ENCODE results near the gene GNA12.

GRCh38 chr7:2764621-2765020 lies 79.5 kb downstream of the GNA12 start:
- TF ChIP-seq CTCF (IDR thresholded peaks at IDR 0.05; ENCODE audit: insufficient read depth, low read length): no peak
- TF ChIP-seq POLR2AphosphoS5 (IDR thresholded peaks at IDR 0.05; ENCODE audit: low read depth): no peak
- TF ChIP-seq, protein P1, sequence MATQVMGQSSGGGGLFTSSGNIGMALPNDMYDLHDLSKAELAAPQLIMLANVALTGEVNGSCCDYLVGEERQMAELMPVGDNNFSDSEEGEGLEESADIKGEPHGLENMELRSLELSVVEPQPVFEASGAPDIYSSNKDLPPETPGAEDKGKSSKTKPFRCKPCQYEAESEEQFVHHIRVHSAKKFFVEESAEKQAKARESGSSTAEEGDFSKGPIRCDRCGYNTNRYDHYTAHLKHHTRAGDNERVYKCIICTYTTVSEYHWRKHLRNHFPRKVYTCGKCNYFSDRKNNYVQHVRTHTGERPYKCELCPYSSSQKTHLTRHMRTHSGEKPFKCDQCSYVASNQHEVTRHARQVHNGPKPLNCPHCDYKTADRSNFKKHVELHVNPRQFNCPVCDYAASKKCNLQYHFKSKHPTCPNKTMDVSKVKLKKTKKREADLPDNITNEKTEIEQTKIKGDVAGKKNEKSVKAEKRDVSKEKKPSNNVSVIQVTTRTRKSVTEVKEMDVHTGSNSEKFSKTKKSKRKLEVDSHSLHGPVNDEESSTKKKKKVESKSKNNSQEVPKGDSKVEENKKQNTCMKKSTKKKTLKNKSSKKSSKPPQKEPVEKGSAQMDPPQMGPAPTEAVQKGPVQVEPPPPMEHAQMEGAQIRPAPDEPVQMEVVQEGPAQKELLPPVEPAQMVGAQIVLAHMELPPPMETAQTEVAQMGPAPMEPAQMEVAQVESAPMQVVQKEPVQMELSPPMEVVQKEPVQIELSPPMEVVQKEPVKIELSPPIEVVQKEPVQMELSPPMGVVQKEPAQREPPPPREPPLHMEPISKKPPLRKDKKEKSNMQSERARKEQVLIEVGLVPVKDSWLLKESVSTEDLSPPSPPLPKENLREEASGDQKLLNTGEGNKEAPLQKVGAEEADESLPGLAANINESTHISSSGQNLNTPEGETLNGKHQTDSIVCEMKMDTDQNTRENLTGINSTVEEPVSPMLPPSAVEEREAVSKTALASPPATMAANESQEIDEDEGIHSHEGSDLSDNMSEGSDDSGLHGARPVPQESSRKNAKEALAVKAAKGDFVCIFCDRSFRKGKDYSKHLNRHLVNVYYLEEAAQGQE (IDR thresholded peaks at IDR 0.05; ENCODE audit: insufficient replicate concordance, low read depth): no peak
- no peak for TF ChIP-seq GABPA (IDR thresholded peaks at IDR 0.05; ENCODE audit: low read depth)

Data from HL-60 (cell line).